Ishikawa (cell line): ENCODE results near the gene WNK3.
A peak's percentile ranks its signal among the peaks of the same experiment; 100 is the strongest.

Experiments
- CEBPB ChIP-seq: IDR thresholded peaks from 2 replicates; pipeline ENCODE4 v1.6.1; 2012
- CREB1 ChIP-seq: IDR thresholded peaks from 2 replicates; pipeline ENCODE4 v1.6.1; 2012; ENCODE audit warnings: low read depth
- EGR1 ChIP-seq: IDR thresholded peaks from 2 replicates; pipeline ENCODE4 v1.6.1; 2012
- EP300 ChIP-seq: IDR thresholded peaks from 2 replicates; pipeline ENCODE4 v1.6.1; 2012; ENCODE audit warnings: borderline replicate concordance
- FOXM1 ChIP-seq: IDR thresholded peaks from 2 replicates; pipeline ENCODE4 v1.6.1; 2012; ENCODE audit warnings: low read depth, borderline replicate concordance
- NFIC ChIP-seq: IDR thresholded peaks from 2 replicates; pipeline ENCODE4 v1.6.1; 2012
- RAD21 ChIP-seq: IDR thresholded peaks from 2 replicates; pipeline ENCODE4 v1.6.1; 2012; ENCODE audit warnings: low read depth
- TAF1 ChIP-seq: IDR thresholded peaks from 2 replicates; pipeline ENCODE4 v1.6.1; 2012; ENCODE audit warnings: low read depth, mild to moderate bottlenecking
- TCF12 ChIP-seq: IDR thresholded peaks from 2 replicates; pipeline ENCODE4 v1.6.1; 2012; ENCODE audit warnings: low read depth
- TEAD4 ChIP-seq: IDR thresholded peaks from 2 replicates; pipeline ENCODE4 v1.6.1; 2012
- YY1 ChIP-seq: IDR thresholded peaks from 2 replicates; pipeline ENCODE4 v1.6.1; 2012; ENCODE audit warnings: low read depth
- TF ChIP-seq, protein P1 (sequence below): IDR thresholded peaks from 2 replicates; pipeline ENCODE4 v1.6.1; 2012
- TF ChIP-seq, protein P2 (sequence below): IDR thresholded peaks from 2 replicates; pipeline ENCODE4 v1.6.1; 2012
- TF ChIP-seq, protein P3 (sequence below): IDR thresholded peaks from 2 replicates; pipeline ENCODE4 v1.6.1; 2012; ENCODE audit warnings: low read depth, mild to moderate bottlenecking

Gene WNK3

DNA sequence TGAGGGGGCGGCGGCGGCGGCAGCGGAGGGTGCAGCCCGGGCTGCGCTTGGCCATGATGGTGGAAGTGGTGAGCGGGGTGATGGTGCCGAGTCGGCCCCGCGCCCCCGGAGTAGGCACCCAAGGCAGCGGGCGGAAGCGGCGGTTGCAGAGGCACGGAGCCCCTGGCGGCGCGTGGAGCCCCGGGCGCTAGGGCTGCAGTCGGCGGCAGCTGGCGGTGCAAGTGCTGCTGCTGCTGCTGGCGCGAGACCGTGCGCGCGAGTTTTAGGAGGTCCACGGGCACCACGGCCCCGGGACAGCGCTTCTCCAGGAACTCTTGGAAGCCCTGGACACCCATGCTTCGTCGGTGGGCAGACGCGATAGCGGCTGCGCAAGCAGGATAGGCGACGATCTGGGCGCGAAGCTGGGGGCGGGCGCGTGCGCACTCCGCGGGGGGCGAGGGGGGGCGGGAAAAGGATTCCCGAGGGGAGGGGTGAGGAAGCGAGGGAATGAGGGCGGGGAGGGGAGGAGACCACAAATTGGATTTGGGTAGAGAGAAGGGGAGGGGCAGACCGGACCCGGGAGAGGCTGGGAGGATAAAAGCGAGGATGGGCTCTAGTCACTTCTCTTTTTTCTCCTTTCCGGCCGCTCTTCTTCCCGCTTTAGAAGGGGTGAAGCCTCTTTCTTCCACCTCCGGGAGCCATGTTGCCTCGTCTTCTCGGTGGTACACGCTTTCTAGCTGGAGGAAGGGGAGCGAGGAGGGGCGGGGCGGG lies 174.8 kb downstream of the WNK3 start, which contains the start of gene FAM120C:
FAM120C (minus strand) TSS at position 391 of the 750 bp plus-strand sequence; CDS start at position 335, 56 bp downstream.
- 0 out of 2 replicates have a peak, but pooled peaks have one; percentile 9 for TF ChIP-seq YY1
- TF ChIP-seq, protein P1, sequence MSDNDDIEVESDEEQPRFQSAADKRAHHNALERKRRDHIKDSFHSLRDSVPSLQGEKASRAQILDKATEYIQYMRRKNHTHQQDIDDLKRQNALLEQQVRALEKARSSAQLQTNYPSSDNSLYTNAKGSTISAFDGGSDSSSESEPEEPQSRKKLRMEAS = peak; percentile 57
- peak; percentile 56 for TF ChIP-seq TAF1
- no peak for TF ChIP-seq CREB1

DNA sequence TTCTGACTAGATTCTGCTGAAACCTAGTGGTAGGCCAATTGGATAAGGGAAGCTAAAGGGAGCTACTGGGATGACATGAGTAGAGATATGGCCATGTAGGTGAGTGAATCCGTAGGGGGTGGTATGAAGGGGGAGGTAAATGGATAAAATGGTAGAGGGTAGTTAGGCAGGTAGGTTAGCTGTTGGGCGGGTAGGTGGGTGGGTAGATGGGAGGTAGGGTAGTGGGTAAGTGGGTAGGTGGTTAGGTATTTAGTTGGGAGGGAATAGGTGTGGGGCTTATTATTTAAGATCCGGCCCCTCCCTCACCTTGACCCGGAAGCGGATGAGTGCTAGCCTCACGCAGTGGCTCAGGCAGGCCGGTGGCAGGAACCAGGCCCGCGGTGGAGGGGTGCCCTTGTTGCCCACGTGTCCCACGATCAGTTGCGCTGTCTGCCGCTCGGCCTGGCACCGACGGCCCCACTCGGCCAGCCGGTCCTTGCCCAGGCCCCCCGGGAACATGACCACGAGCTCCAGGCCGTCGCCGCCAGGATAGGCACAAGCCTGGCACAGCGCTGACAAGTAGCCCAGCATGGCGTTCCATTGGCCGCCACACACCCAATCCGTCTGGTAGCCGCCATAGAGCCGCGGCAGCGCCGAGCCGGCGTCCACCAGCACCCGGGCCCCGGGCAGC lies 175.5 kb downstream of the WNK3 start:
- TF ChIP-seq, protein P1 = peak; percentile 88
- TF ChIP-seq, protein P2, sequence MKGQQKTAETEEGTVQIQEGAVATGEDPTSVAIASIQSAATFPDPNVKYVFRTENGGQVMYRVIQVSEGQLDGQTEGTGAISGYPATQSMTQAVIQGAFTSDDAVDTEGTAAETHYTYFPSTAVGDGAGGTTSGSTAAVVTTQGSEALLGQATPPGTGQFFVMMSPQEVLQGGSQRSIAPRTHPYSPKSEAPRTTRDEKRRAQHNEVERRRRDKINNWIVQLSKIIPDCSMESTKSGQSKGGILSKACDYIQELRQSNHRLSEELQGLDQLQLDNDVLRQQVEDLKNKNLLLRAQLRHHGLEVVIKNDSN = peak; percentile 61
- no peak for TF ChIP-seq TEAD4

DNA sequence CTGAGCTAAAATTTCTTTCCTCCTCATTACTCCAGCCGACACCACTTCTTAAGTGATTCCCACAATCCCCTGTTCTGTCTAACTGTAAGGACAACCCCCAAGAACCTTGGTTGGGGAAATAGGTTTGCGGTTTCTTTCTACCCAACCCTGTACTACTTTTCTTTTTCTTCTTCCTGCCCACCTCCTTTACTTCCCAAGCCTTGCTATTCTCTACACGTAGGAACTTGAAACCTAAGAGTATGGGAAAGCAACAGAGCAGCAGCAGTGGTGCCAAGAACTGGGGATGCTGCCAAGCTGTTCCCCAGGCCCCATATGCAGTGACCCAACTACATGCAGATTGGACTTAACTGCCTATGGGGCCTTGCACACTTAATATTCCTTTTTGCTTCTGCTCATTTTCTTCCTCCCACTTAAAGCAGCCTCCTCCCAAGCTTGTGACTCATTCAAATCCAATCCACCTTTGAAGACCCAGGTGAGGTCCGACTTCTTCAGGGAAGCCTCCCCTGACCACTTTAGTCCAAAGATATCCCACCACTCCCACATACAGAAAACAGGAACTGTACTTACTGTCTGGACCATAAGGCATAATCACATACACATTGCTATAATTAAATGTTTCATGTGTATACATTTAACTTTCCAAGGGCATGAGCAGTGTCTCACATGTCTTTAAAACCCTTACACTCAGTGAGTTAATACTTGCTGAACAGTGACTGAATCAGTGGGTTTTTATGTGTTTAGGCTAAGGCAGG lies 176.5 kb downstream of the WNK3 start:
- TF ChIP-seq FOXM1 (no peak), CEBPB (no peak), EP300 (no peak), YY1 (no peak), CREB1 (no peak), EGR1 (no peak)
- TF ChIP-seq, protein P1 = no peak

DNA sequence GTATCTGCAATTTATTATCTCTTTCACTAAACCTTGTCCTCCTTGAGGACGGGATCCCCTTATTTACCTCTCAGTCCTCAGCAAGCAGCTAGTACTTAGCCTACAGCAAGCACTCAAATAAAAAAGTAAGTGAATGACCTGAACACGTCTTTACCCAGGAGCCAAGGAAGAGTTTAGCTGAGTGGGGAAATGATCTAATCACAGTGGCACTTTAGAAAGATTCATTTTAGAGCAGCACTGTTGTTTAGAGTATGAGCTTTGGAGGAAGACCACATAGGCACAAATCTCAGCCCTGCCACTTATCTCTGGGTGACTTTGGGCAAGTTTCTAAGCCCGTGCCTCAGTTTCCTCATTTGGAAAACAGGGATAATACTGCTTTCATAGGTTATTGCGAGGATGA lies 177.4 kb downstream of the WNK3 start:
- TF ChIP-seq, protein P1 = no peak
- TF ChIP-seq TEAD4 (no peak), RAD21 (no peak), YY1 (no peak), CREB1 (no peak), EGR1 (no peak), TCF12 (no peak), NFIC (no peak)
- TF ChIP-seq, protein P3, sequence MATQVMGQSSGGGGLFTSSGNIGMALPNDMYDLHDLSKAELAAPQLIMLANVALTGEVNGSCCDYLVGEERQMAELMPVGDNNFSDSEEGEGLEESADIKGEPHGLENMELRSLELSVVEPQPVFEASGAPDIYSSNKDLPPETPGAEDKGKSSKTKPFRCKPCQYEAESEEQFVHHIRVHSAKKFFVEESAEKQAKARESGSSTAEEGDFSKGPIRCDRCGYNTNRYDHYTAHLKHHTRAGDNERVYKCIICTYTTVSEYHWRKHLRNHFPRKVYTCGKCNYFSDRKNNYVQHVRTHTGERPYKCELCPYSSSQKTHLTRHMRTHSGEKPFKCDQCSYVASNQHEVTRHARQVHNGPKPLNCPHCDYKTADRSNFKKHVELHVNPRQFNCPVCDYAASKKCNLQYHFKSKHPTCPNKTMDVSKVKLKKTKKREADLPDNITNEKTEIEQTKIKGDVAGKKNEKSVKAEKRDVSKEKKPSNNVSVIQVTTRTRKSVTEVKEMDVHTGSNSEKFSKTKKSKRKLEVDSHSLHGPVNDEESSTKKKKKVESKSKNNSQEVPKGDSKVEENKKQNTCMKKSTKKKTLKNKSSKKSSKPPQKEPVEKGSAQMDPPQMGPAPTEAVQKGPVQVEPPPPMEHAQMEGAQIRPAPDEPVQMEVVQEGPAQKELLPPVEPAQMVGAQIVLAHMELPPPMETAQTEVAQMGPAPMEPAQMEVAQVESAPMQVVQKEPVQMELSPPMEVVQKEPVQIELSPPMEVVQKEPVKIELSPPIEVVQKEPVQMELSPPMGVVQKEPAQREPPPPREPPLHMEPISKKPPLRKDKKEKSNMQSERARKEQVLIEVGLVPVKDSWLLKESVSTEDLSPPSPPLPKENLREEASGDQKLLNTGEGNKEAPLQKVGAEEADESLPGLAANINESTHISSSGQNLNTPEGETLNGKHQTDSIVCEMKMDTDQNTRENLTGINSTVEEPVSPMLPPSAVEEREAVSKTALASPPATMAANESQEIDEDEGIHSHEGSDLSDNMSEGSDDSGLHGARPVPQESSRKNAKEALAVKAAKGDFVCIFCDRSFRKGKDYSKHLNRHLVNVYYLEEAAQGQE = no peak
- TF ChIP-seq, protein P2 = no peak

DNA sequence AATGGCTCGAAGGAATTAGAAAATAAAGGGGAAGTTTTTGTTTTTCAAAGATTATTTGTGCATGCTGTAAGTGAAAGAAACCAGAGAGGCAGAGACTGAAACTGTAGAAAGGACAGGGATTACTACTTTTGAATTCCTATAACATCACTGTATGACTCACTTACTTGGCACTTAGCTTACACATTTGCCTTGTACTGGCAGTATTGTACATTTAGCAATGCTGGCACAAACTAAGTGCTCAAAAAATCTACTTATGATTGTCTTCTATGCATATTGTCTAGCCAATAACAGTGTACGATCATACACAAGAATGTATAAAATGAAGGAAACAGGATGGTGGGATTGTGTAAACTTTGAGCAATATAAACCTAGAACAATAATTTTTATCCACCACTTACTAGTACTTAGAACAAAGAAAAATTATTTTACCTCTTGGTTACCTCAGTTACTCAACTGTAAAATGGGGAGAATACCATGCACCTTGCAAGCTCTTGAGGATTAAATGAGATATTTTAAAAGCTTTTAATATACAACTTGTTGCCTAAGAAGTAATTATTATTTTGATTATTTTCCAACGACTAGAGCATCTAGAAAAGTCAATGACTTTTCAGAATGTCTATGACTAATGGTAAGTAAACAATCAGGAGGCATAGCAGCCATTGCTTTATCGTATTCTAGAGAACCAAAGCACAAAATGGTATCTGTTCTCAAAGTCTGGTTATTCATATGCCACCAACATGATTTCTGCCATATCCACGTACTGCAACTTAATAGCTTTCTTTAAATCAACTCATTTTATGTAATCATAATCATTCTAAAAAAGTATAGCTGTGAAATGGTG lies 179.5 kb downstream of the WNK3 start:
- TF ChIP-seq TCF12 (no peak), TEAD4 (0 out of 2 replicates have a peak, but pooled peaks have one; percentile 21), FOXM1 (no peak)
- TF ChIP-seq, protein P3 = no peak
